AG04450 (cell line): ENCODE results near the gene PSG11. TPM values are rescaled to one million over a fixed set of nuclear protein-coding genes. Genes with fewer than 3 reads are reported as not detected.
A peak's percentile ranks its signal among the peaks of the same experiment; 100 is the strongest.

Experiments
- CTCF ChIA-PET: fragments of 300-600, 350-600 bp; formaldehyde crosslinking; extraction: SDS; loops from one replicate; lab custom pipeline; 2022; ENCODE audit warnings: antibody characterized with exemption, inconsistent platforms; lab: Charles Lee
- POLR2A ChIA-PET: fragments of 350-600 bp; formaldehyde crosslinking; extraction: SDS; loops from one replicate; lab custom pipeline; 2021; ENCODE audit warnings: antibody characterized with exemption, inconsistent platforms; lab: Yijun Ruan, JAX
- DNase-seq: peaks from one replicate; pipeline ENCODE4 v3.0.0-alpha.2; 2011; ENCODE audit warnings: low read depth, low spot score
- H3K27ac ChIP-seq: one replicate; pipeline ENCODE4 v1.5.1; 2012; ENCODE audit warnings: low read depth, low read length, control low read depth
- H3K27me3 ChIP-seq: one replicate; pipeline ENCODE4 v1.6.0; 2012; ENCODE audit warnings: low read length; ENCODE audit not compliant: control insufficient read depth, insufficient read depth
- H3K4me3 ChIP-seq: 2 replicates; pipeline ENCODE4 v1.5.1; 2011; ENCODE audit warnings: mild to moderate bottlenecking, low read depth, low read length, control low read depth
- H3K9me3 ChIP-seq: 2 replicates; pipeline ENCODE4 v1.5.1; 2012; ENCODE audit warnings: low read length; ENCODE audit not compliant: control insufficient read depth, insufficient read depth
- polyA plus RNA-seq: library from polyadenylated mRNA; depleted of rRNA; stranded (reverse); fragments of >200 nt; gene quantifications from 2 replicates; pipeline ENCODE4 v1.2.3, GENCODE V29; 2011; rRNA removed
- TF ChIP-seq, protein P1 (sequence below): IDR thresholded peaks from 2 replicates; pipeline ENCODE4 v1.5.1; 2011; ENCODE audit warnings: low read depth, low read length, control low read depth, inconsistent platforms

PSG11 gene
- polyA plus RNA-seq, 1 experiment, result 0.11 TPM

GRCh38 chr19:42965176-42965575 is 61.1 kb downstream of the PSG11 start:
- TF ChIP-seq, protein P1, sequence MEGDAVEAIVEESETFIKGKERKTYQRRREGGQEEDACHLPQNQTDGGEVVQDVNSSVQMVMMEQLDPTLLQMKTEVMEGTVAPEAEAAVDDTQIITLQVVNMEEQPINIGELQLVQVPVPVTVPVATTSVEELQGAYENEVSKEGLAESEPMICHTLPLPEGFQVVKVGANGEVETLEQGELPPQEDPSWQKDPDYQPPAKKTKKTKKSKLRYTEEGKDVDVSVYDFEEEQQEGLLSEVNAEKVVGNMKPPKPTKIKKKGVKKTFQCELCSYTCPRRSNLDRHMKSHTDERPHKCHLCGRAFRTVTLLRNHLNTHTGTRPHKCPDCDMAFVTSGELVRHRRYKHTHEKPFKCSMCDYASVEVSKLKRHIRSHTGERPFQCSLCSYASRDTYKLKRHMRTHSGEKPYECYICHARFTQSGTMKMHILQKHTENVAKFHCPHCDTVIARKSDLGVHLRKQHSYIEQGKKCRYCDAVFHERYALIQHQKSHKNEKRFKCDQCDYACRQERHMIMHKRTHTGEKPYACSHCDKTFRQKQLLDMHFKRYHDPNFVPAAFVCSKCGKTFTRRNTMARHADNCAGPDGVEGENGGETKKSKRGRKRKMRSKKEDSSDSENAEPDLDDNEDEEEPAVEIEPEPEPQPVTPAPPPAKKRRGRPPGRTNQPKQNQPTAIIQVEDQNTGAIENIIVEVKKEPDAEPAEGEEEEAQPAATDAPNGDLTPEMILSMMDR, result no peak
- Histone ChIP-seq H3K27ac (peak overlapping the region; percentile 2), H3K4me3 (no peak overlapping the region), H3K27me3 (no peaks in the 10 kb centered on the region), H3K9me3 (no peaks in the 10 kb centered on the region)
- POLR2A ChIA-PET, result interaction anchor here (1.1 kb wide), 1 partner anchor 31 kb away, joined by 4 read pairs; no protein-coding TSS in a partner anchor
- DNase-seq, result peak; percentile 30
- CTCF ChIA-PET, result no interaction called here

DNA sequence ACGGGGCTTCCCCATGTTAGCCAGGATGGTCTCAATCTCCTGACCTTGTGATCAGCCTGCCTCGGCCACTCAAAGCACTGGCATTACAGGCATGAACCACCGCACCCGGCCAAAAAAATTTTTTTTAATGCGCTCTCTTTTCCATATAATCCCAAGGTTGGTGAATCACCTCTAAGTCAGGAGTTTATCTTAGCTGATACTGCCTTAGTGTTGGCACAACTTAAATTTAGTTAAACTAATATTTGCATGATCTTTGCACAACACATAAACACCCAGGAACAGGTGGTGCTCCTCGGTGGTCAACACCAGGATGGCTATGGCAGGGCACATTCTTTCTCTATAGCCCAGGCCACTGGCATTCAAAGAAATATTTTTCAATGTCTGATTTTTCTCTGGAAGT is 65.2 kb downstream of the PSG11 start:
- H3K27me3 ChIP-seq, result no peaks in the 10 kb centered on the region
- POLR2A ChIA-PET, result no interaction called here
- CTCF ChIA-PET, result no interaction called here
- DNase-seq, result no peak
- H3K9me3 ChIP-seq, result peaks cover 5% of the 10 kb centered on the region; the same call in 1 of the 2 replicates
- H3K27ac ChIP-seq, result no peak overlapping the region
- TF ChIP-seq, protein P1, result no peak
- no peak overlapping the region for H3K4me3 ChIP-seq

Other genes with a start within 250 kb of the PSG11 start
- gene PSG1, start 146.8 kb downstream of the PSG11 start, polyA plus RNA-seq, result 2.1 and 2.4 TPM in 2 replicates
- gene PSG6, start 108.6 kb downstream of the PSG11 start, polyA plus RNA-seq, result not detected in 2 replicates
- 0.10 TPM in 2 replicates for gene PSG7, start 89.3 kb downstream of the PSG11 start, polyA plus RNA-seq
- 0.71 and 1.0 TPM in 2 replicates for gene PSG2, start 56.2 kb upstream of the PSG11 start, polyA plus RNA-seq
- gene PSG5, start 160.1 kb upstream of the PSG11 start, polyA plus RNA-seq, result 115 and 135 TPM in 2 replicates
- gene PSG4, start 179.2 kb upstream of the PSG11 start, polyA plus RNA-seq, result 0.56 and 0.84 TPM in 2 replicates
- 0.79 and 1.1 TPM in 2 replicates for gene PSG9, start 243.1 kb upstream of the PSG11 start, polyA plus RNA-seq